ENCODE measurements around the gene CTLA4.

Gene CTLA4

GRCh38 chr2:203840655-203841205, 26.8 kb upstream of the CTLA4 start:
- Histone ChIP-seq H3K27me3 (ENCODE audit: insufficient read depth, poor library complexity, severe bottlenecking) (no peaks in the 10 kb centered on the region), H3K27ac (replicated peaks) (no peak overlapping the region), H3K4me3 (replicated peaks; ENCODE audit: insufficient read depth, low read length) (no peak overlapping the region)
- TF ChIP-seq CTCF (IDR thresholded peaks at IDR 0.05; ENCODE audit: insufficient read depth, low read length) (no peak), SPI1 (IDR thresholded peaks at IDR 0.05; ENCODE audit: borderline replicate concordance, low read depth) (no peak), POLR2AphosphoS5 (IDR thresholded peaks at IDR 0.05; ENCODE audit: low read depth) (no peak), REST (IDR thresholded peaks at IDR 0.05; ENCODE audit: insufficient replicate concordance, low read depth) (no peak), GABPA (IDR thresholded peaks at IDR 0.05; ENCODE audit: low read depth) (no peak)
- DNase-seq (ENCODE audit: low read depth in 1 of 2, low spot score in 1 of 2) = no peak

- no peak overlapping the region for H3K4me3 ChIP-seq (replicated peaks; ENCODE audit: insufficient read depth, low read length)
- no peak for DNase-seq (ENCODE audit: low read depth in 1 of 2, low spot score in 1 of 2)
- H3K27me3 ChIP-seq (ENCODE audit: insufficient read depth, poor library complexity, severe bottlenecking) = no peaks in the 10 kb centered on the region
- no peak overlapping the region for H3K27ac ChIP-seq (replicated peaks)
- TF ChIP-seq GABPA (IDR thresholded peaks at IDR 0.05; ENCODE audit: low read depth) (no peak), CTCF (IDR thresholded peaks at IDR 0.05; ENCODE audit: insufficient read depth, low read length) (no peak), REST (IDR thresholded peaks at IDR 0.05; ENCODE audit: insufficient replicate concordance, low read depth) (no peak), SPI1 (IDR thresholded peaks at IDR 0.05; ENCODE audit: borderline replicate concordance, low read depth) (no peak), POLR2AphosphoS5 (IDR thresholded peaks at IDR 0.05; ENCODE audit: low read depth) (no peak)
These were observed 25.9 kb upstream of the CTLA4 start for GRCh38 chr2:203841654-203842053.

GRCh38 chr2:203842373-203842772, 25.2 kb upstream of the CTLA4 start:
- Histone ChIP-seq H3K27ac (replicated peaks) (no peak overlapping the region), H3K4me3 (replicated peaks; ENCODE audit: insufficient read depth, low read length) (no peak overlapping the region), H3K27me3 (ENCODE audit: insufficient read depth, poor library complexity, severe bottlenecking) (no peaks in the 10 kb centered on the region)
- TF ChIP-seq GABPA (IDR thresholded peaks at IDR 0.05; ENCODE audit: low read depth) (no peak), POLR2AphosphoS5 (IDR thresholded peaks at IDR 0.05; ENCODE audit: low read depth) (no peak), SPI1 (IDR thresholded peaks at IDR 0.05; ENCODE audit: borderline replicate concordance, low read depth) (no peak), REST (IDR thresholded peaks at IDR 0.05; ENCODE audit: insufficient replicate concordance, low read depth) (no peak), CTCF (IDR thresholded peaks at IDR 0.05; ENCODE audit: insufficient read depth, low read length) (no peak)
- DNase-seq (ENCODE audit: low read depth in 1 of 2, low spot score in 1 of 2) = no peak
